Dedifferentiated amniotic fluid mesenchymal stem cell (primary cell): ENCODE results near the gene SCYGR4.
"Not testable (repeated sequence)": the region's sequence is repeated elsewhere in the genome, so short reads cannot be mapped to it uniquely, and the experiment has no call there.

Experiments used
- DNase-seq: peaks from one replicate; pipeline ENCODE4 v3.0.0-alpha.2; 2016; ENCODE audit errors: extremely low spot score

Gene SCYGR4

GRCh38 chr2:227617316-227618230, at the start of gene SCYGR4:
Gene SCYGR4 (plus strand): TSS chr2:227617498. CDS start chr2:227617498, 0 bp downstream.
- DNase-seq: no peak

- DNase-seq: no peak
These were observed 48.5 kb upstream of the SCYGR4 start for GRCh38 chr2:227568852-227569169.

GRCh38 chr2:227570615-227571014, 46.7 kb upstream of the SCYGR4 start:
- DNase-seq: no peak

- no peak for DNase-seq
These were observed 41.2 kb upstream of the SCYGR4 start for GRCh38 chr2:227576110-227576509.

- no peak for DNase-seq
These were observed 40.5 kb upstream of the SCYGR4 start for GRCh38 chr2:227576812-227577211.

- no peak for DNase-seq
These were observed 39.7 kb upstream of the SCYGR4 start for GRCh38 chr2:227577555-227577954.

GRCh38 chr2:227578642-227579041, 38.7 kb upstream of the SCYGR4 start:
- DNase-seq: no peak

- DNase-seq: no peak
These were observed 37.5 kb upstream of the SCYGR4 start for GRCh38 chr2:227579791-227580190.

- DNase-seq: no peak
These were observed 34.9 kb upstream of the SCYGR4 start for GRCh38 chr2:227582369-227582768.

GRCh38 chr2:227592694-227593387, 24.5 kb upstream of the SCYGR4 start:
- DNase-seq: no peak

- DNase-seq: no peak
These were observed 21.5 kb upstream of the SCYGR4 start for GRCh38 chr2:227595797-227596196.

GRCh38 chr2:227597036-227597435, 20.3 kb upstream of the SCYGR4 start:
- no peak for DNase-seq

- DNase-seq: no peak
These were observed 19.3 kb upstream of the SCYGR4 start for GRCh38 chr2:227597998-227598397.

GRCh38 chr2:227598835-227599503, 18.3 kb upstream of the SCYGR4 start, which contains the start of gene SCYGR2:
Gene SCYGR2 (plus strand): TSS chr2:227598893. CDS start chr2:227598893, 0 bp downstream.
- DNase-seq: not testable (repeated sequence)

GRCh38 chr2:227602358-227602757, 14.9 kb upstream of the SCYGR4 start:
- DNase-seq: no peak

- DNase-seq: no peak
These were observed 10.8 kb upstream of the SCYGR4 start for GRCh38 chr2:227606476-227606875.

GRCh38 chr2:227607941-227608340, 9.4 kb upstream of the SCYGR4 start:
- no peak for DNase-seq

GRCh38 chr2:227608561-227609338, 8.5 kb upstream of the SCYGR4 start:
- DNase-seq: no peak

- no peak for DNase-seq
These were observed 7.2 kb upstream of the SCYGR4 start for GRCh38 chr2:227610123-227610522.

- DNase-seq: no peak
These were observed 4.6 kb upstream of the SCYGR4 start for GRCh38 chr2:227612546-227613271.

- no peak for DNase-seq
These were observed 4.0 kb upstream of the SCYGR4 start for GRCh38 chr2:227613272-227613660.
